ENCODE data around the gene EPPIN.

Gene EPPIN

DNA sequence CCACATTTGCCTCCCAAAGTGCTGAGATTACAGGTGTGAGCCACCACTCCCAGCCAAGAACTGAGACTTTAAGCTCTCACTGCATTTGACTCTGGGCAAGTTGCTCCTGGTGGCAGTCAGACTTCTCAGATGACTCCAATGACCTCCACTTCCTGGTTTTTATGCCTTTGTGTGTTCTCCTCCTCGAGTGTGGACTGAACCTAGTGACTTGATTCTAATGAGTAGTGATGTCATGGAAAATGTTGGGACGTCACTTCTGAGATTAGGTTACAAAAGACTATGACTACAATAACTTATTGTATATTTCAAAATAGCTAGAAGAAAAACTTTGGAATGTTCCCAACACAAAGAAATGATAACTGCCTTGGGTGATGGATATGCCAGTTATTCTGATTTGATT, 43.8 kb downstream of the EPPIN start:
- Histone ChIP-seq H2BK5ac (ENCODE audit: low read length) (no peak overlapping the region), H3K4me3 (ENCODE audit: low read length) (no peak overlapping the region), H3K56ac (ENCODE audit: low read length) (no peak overlapping the region), H3K18ac (ENCODE audit: low read length) (no peak overlapping the region), H3K36me3 (ENCODE audit: control insufficient read depth, insufficient read depth, low read length) (no peaks in the 10 kb centered on the region), H4K5ac (ENCODE audit: low read length) (no peak overlapping the region), H2BK120ac (ENCODE audit: low read depth, low read length) (no peak overlapping the region), H2AK5ac (ENCODE audit: low read length) (no peak overlapping the region), H3K4me2 (ENCODE audit: low read length) (no peak overlapping the region), H2BK15ac (replicated peaks; ENCODE audit: low read depth) (no peak overlapping the region), H3K4me1 (ENCODE audit: control insufficient read depth, low read depth, low read length) (no peaks in the 10 kb centered on the region), H4K8ac (ENCODE audit: low read depth, low read length) (no peak overlapping the region), H3K23ac (ENCODE audit: low read length) (no peak overlapping the region), H3K4ac (ENCODE audit: low read depth, low read length) (no peak overlapping the region), H3K79me1 (ENCODE audit: low read length) (no peaks in the 10 kb centered on the region), H3K9ac (ENCODE audit: low read length) (no peak overlapping the region), H3K79me2 (ENCODE audit: control insufficient read depth, insufficient read depth, low read length) (no peaks in the 10 kb centered on the region), H3K27me3 (ENCODE audit: insufficient read depth, low read length, poor library complexity) (no peaks in the 10 kb centered on the region), H3K27ac (ENCODE audit: low read depth, low read length) (no peak overlapping the region)
- no peak for DNase-seq
- WGBS (ENCODE audit: extremely low coverage, insufficient coverage, low lambda C conversion rate): no CpG with 5 or more reads among the region's 2 CpGs

DNA sequence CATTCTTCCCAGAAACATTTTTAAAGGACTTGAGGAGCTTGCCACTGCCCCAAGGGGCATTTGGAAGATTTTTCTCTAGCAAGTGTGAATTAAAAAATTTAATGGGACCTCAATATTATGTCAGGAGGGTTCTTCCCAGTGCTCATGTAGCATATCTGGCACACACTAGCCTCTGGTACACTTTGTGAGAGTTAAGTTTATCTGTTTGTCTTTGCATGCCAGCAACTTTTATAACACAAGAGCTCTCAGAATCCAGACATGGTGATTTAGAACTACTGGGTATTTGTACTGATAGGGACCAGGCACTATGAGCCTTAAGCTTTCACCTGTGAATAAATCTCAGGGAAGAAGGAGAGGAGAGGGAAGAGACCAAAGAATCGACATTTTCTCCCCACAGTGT, 44.6 kb downstream of the EPPIN start:
- Histone ChIP-seq H3K56ac (ENCODE audit: low read length) (no peak overlapping the region), H3K36me3 (ENCODE audit: control insufficient read depth, insufficient read depth, low read length) (no peaks in the 10 kb centered on the region), H3K4me3 (ENCODE audit: low read length) (no peak overlapping the region), H3K18ac (ENCODE audit: low read length) (no peak overlapping the region), H3K79me1 (ENCODE audit: low read length) (no peaks in the 10 kb centered on the region), H3K4me2 (ENCODE audit: low read length) (no peak overlapping the region), H4K5ac (ENCODE audit: low read length) (no peak overlapping the region), H2BK15ac (replicated peaks; ENCODE audit: low read depth) (no peak overlapping the region), H3K27me3 (ENCODE audit: insufficient read depth, low read length, poor library complexity) (no peaks in the 10 kb centered on the region), H3K4me1 (ENCODE audit: control insufficient read depth, low read depth, low read length) (peaks cover 1% of the 10 kb centered on the region), H2AK5ac (ENCODE audit: low read length) (no peak overlapping the region), H4K8ac (ENCODE audit: low read depth, low read length) (no peak overlapping the region), H3K4ac (ENCODE audit: low read depth, low read length) (no peak overlapping the region), H2BK5ac (ENCODE audit: low read length) (no peak overlapping the region), H2BK120ac (ENCODE audit: low read depth, low read length) (no peak overlapping the region), H3K23ac (ENCODE audit: low read length) (no peak overlapping the region), H3K9ac (ENCODE audit: low read length) (no peak overlapping the region), H3K27ac (ENCODE audit: low read depth, low read length) (no peak overlapping the region), H3K79me2 (ENCODE audit: control insufficient read depth, insufficient read depth, low read length) (no peaks in the 10 kb centered on the region)
- DNase-seq: no peak
- no CpG with 5 or more reads among the region's 1 CpG for WGBS (ENCODE audit: extremely low coverage, insufficient coverage, low lambda C conversion rate)

DNA sequence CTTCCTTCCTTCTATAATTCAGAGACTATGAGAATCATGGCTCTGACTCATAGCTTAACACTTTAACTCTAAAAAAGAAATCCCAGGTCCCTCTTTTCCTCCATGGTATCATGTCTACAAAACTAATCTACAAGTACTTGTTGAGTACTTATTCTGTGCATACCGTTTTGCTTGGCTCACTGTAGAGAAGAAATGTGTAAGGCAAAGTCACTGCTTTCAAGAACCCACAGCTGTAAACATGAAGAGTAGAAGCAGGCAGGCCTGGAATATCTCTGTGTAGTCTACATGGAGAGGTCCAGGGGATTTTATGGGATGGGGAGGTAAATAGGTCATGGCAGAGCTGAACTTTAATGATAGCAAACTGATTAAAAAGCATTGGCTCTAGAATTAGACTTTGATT, 45.6 kb downstream of the EPPIN start:
- Histone ChIP-seq H3K79me1 (ENCODE audit: low read length) (no peaks in the 10 kb centered on the region), H2AK5ac (ENCODE audit: low read length) (no peak overlapping the region), H4K8ac (ENCODE audit: low read depth, low read length) (no peak overlapping the region), H3K4me1 (ENCODE audit: control insufficient read depth, low read depth, low read length) (peaks cover 1% of the 10 kb centered on the region), H3K9ac (ENCODE audit: low read length) (no peak overlapping the region), H3K27me3 (ENCODE audit: insufficient read depth, low read length, poor library complexity) (no peaks in the 10 kb centered on the region), H3K4ac (ENCODE audit: low read depth, low read length) (no peak overlapping the region), H3K4me3 (ENCODE audit: low read length) (no peak overlapping the region), H3K79me2 (ENCODE audit: control insufficient read depth, insufficient read depth, low read length) (no peaks in the 10 kb centered on the region), H3K36me3 (ENCODE audit: control insufficient read depth, insufficient read depth, low read length) (no peaks in the 10 kb centered on the region), H2BK15ac (replicated peaks; ENCODE audit: low read depth) (no peak overlapping the region), H3K27ac (ENCODE audit: low read depth, low read length) (no peak overlapping the region), H2BK120ac (ENCODE audit: low read depth, low read length) (no peak overlapping the region), H3K56ac (ENCODE audit: low read length) (no peak overlapping the region), H2BK5ac (ENCODE audit: low read length) (no peak overlapping the region), H4K5ac (ENCODE audit: low read length) (no peak overlapping the region), H3K23ac (ENCODE audit: low read length) (no peak overlapping the region), H3K18ac (ENCODE audit: low read length) (no peak overlapping the region), H3K4me2 (ENCODE audit: low read length) (no peak overlapping the region)
- DNase-seq: no peak
- no CpG with 5 or more reads among the region's 1 CpG for WGBS (ENCODE audit: extremely low coverage, insufficient coverage, low lambda C conversion rate)

DNA sequence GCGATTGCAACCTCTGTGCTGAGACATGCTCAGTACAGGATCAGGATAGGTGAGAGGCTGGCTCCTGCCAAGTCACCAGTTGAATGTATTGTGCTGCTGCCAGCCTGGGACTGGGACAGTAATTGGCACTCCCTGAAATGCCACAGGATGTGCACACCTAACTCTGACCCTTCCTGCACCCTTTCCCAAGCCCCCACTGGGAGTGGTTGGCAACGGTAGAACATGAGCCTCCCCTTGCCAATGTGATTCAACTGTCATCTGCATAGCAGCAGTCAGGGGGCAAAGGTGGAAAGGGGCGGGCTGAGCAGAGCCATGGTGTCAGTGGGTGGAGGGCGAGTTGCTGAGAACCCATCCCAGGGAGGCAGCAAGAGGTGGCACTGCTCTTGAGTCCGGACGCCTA, 47.2 kb downstream of the EPPIN start:
- no peaks in the 10 kb centered on the region for H3K36me3 ChIP-seq (ENCODE audit: control insufficient read depth, insufficient read depth, low read length)
- H4K8ac ChIP-seq (ENCODE audit: low read depth, low read length): no peak overlapping the region
- H3K56ac ChIP-seq (ENCODE audit: low read length): no peak overlapping the region
- H2BK5ac ChIP-seq (ENCODE audit: low read length): no peak overlapping the region
- no peak overlapping the region for H2AK5ac ChIP-seq (ENCODE audit: low read length)
- H4K5ac ChIP-seq (ENCODE audit: low read length): no peak overlapping the region
- peaks cover 1% of the 10 kb centered on the region for H3K4me1 ChIP-seq (ENCODE audit: control insufficient read depth, low read depth, low read length)
- H3K4me2 ChIP-seq (ENCODE audit: low read length): no peak overlapping the region
- no peak overlapping the region for H3K27ac ChIP-seq (ENCODE audit: low read depth, low read length)
- no peak overlapping the region for H3K9ac ChIP-seq (ENCODE audit: low read length)
- H3K79me2 ChIP-seq (ENCODE audit: control insufficient read depth, insufficient read depth, low read length): no peaks in the 10 kb centered on the region
- no peak overlapping the region for H3K18ac ChIP-seq (ENCODE audit: low read length)
- no CpG with 5 or more reads among the region's 6 CpGs for WGBS (ENCODE audit: extremely low coverage, insufficient coverage, low lambda C conversion rate)
- H3K23ac ChIP-seq (ENCODE audit: low read length): no peak overlapping the region
- H2BK120ac ChIP-seq (ENCODE audit: low read depth, low read length): no peak overlapping the region
- no peak overlapping the region for H3K4me3 ChIP-seq (ENCODE audit: low read length)
- no peaks in the 10 kb centered on the region for H3K27me3 ChIP-seq (ENCODE audit: insufficient read depth, low read length, poor library complexity)
- H2BK15ac ChIP-seq (replicated peaks; ENCODE audit: low read depth): no peak overlapping the region
- H3K4ac ChIP-seq (ENCODE audit: low read depth, low read length): no peak overlapping the region
- DNase-seq: no peak
- no peaks in the 10 kb centered on the region for H3K79me1 ChIP-seq (ENCODE audit: low read length)

DNA sequence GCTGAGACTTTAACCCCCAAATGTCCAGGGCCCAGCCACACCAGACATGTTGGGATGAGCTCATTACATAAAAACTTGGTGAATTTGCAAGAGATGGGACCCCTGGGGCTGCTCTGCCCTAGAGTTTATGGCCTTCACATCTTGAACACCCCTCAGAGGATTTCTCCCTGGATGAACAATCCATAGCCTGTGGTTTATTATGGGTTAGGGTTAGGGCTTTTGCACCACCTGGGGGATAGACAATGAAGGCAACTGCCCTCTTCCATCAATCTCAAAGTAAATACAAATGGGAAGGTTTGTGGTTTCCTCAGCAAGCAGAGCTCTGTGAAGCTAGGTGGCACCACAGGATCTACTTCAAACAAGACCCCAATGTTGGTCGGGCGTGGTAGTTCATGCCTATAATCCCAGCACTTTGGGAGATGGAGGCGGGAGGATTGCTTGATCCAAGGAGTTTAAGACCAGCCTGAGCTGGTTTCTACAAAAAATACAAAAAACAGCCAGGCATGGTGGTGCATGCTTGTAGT, 49.2 kb downstream of the EPPIN start:
- Histone ChIP-seq H3K36me3 (ENCODE audit: control insufficient read depth, insufficient read depth, low read length) (no peaks in the 10 kb centered on the region), H4K8ac (ENCODE audit: low read depth, low read length) (no peak overlapping the region), H3K4ac (ENCODE audit: low read depth, low read length) (no peak overlapping the region), H3K27me3 (ENCODE audit: insufficient read depth, low read length, poor library complexity) (no peaks in the 10 kb centered on the region), H3K56ac (ENCODE audit: low read length) (no peak overlapping the region), H2BK15ac (replicated peaks; ENCODE audit: low read depth) (no peak overlapping the region), H3K79me1 (ENCODE audit: low read length) (no peaks in the 10 kb centered on the region), H2BK120ac (ENCODE audit: low read depth, low read length) (no peak overlapping the region), H3K4me3 (ENCODE audit: low read length) (no peak overlapping the region), H2AK5ac (ENCODE audit: low read length) (no peak overlapping the region), H3K9ac (ENCODE audit: low read length) (no peak overlapping the region), H3K23ac (ENCODE audit: low read length) (no peak overlapping the region), H3K4me1 (ENCODE audit: control insufficient read depth, low read depth, low read length) (peaks cover 1% of the 10 kb centered on the region), H2BK5ac (ENCODE audit: low read length) (no peak overlapping the region), H3K18ac (ENCODE audit: low read length) (no peak overlapping the region), H3K27ac (ENCODE audit: low read depth, low read length) (no peak overlapping the region), H4K5ac (ENCODE audit: low read length) (no peak overlapping the region), H3K4me2 (ENCODE audit: low read length) (no peak overlapping the region), H3K79me2 (ENCODE audit: control insufficient read depth, insufficient read depth, low read length) (no peaks in the 10 kb centered on the region)
- peak; percentile 89 for DNase-seq
- no CpG with 5 or more reads among the region's 3 CpGs for WGBS (ENCODE audit: extremely low coverage, insufficient coverage, low lambda C conversion rate)

DNA sequence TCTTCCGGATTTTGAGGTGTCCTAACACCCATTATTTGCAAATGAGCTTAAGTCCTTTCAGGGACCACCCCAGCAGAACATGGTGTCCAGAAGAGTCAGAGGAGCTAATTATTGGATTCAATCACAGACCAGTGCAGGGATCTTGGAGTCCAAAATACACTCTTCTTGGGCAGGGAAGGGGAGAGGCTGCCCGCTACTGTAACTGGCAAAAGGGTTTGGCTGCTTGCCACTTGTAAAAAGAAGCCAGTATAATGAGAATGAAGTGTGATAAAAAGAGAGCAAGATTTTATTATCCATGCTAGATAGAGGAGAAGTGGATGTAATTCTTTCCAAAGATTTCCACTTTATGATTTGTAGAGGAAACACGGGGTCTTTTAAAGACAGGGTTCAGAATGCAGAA, 51.0 kb downstream of the EPPIN start:
- no peak overlapping the region for H2BK15ac ChIP-seq (replicated peaks; ENCODE audit: low read depth)
- no peak overlapping the region for H3K18ac ChIP-seq (ENCODE audit: low read length)
- WGBS (ENCODE audit: extremely low coverage, insufficient coverage, low lambda C conversion rate): no CpG with 5 or more reads among the region's 3 CpGs
- no peak overlapping the region for H4K5ac ChIP-seq (ENCODE audit: low read length)
- H3K4me1 ChIP-seq (ENCODE audit: control insufficient read depth, low read depth, low read length): peaks cover 1% of the 10 kb centered on the region
- no peak overlapping the region for H3K27ac ChIP-seq (ENCODE audit: low read depth, low read length)
- no peak overlapping the region for H3K4me3 ChIP-seq (ENCODE audit: low read length)
- no peak overlapping the region for H2AK5ac ChIP-seq (ENCODE audit: low read length)
- H3K4ac ChIP-seq (ENCODE audit: low read depth, low read length): no peak overlapping the region
- no peaks in the 10 kb centered on the region for H3K79me1 ChIP-seq (ENCODE audit: low read length)
- H3K56ac ChIP-seq (ENCODE audit: low read length): no peak overlapping the region
- no peak overlapping the region for H4K8ac ChIP-seq (ENCODE audit: low read depth, low read length)
- H3K9ac ChIP-seq (ENCODE audit: low read length): no peak overlapping the region
- no peaks in the 10 kb centered on the region for H3K27me3 ChIP-seq (ENCODE audit: insufficient read depth, low read length, poor library complexity)
- H3K23ac ChIP-seq (ENCODE audit: low read length): no peak overlapping the region
- no peak overlapping the region for H2BK5ac ChIP-seq (ENCODE audit: low read length)
- no peaks in the 10 kb centered on the region for H3K79me2 ChIP-seq (ENCODE audit: control insufficient read depth, insufficient read depth, low read length)
- H2BK120ac ChIP-seq (ENCODE audit: low read depth, low read length): no peak overlapping the region
- no peaks in the 10 kb centered on the region for H3K36me3 ChIP-seq (ENCODE audit: control insufficient read depth, insufficient read depth, low read length)
- no peak for DNase-seq
- no peak overlapping the region for H3K4me2 ChIP-seq (ENCODE audit: low read length)

All from mesendoderm (in vitro differentiated cells).